Smooth muscle cell (in vitro differentiated cells): ENCODE measurements around the gene RAB44. TPM values are rescaled to one million over a fixed set of nuclear protein-coding genes. Genes with fewer than 3 reads are reported as not detected.

Source experiments
- DNase-seq: peaks from one replicate; lab custom pipeline; 2025; ENCODE audit not compliant: unreplicated experiment; lab: John Stamatoyannopoulos, UW
- H2AFZ ChIP-seq: fragments of 200-600 bp; sonication (generic); 2 replicates; pipeline ENCODE4 v1.6.0; 2016; ENCODE audit warnings: antibody characterized with exemption, low read depth, mild to moderate bottlenecking
- H3F3A ChIP-seq: fragments of 200-600 bp; sonication (generic); 2 replicates; pipeline ENCODE4 v1.6.0; 2017; ENCODE audit warnings: antibody characterized with exemption, low read depth
- H3K27ac ChIP-seq: fragments of 200-600 bp; sonication (generic); 2 replicates; pipeline ENCODE4 v1.5.1; 2016; ENCODE audit warnings: low read depth, mild to moderate bottlenecking
- H3K27me3 ChIP-seq: fragments of 200-600 bp; sonication (generic); 2 replicates; pipeline ENCODE4 v1.6.1; 2016; ENCODE audit warnings: low read depth, mild to moderate bottlenecking
- H3K36me3 ChIP-seq: fragments of 200-600 bp; sonication (generic); 2 replicates; pipeline ENCODE4 v1.5.1; 2016; ENCODE audit warnings: low read depth
- H3K4me1 ChIP-seq: fragments of 200-600 bp; sonication (generic); 2 replicates; pipeline ENCODE4 v1.5.1; 2016; ENCODE audit warnings: low read depth
- H3K4me2 ChIP-seq: fragments of 200-600 bp; sonication (generic); 2 replicates; pipeline ENCODE4 v1.6.0; 2016; ENCODE audit warnings: mild to moderate bottlenecking
- H3K4me3 ChIP-seq: fragments of 200-600 bp; sonication (generic); 2 replicates; pipeline ENCODE4 v1.5.1; 2016; ENCODE audit warnings: mild to moderate bottlenecking
- H3K79me2 ChIP-seq: fragments of 200-600 bp; sonication (generic); 2 replicates; pipeline ENCODE4 v1.6.0; 2016; ENCODE audit warnings: low read depth, mild to moderate bottlenecking
- H3K9ac ChIP-seq: fragments of 200-600 bp; sonication (generic); 2 replicates; pipeline ENCODE4 v1.6.0; 2016; ENCODE audit warnings: low read depth
- H3K9me3 ChIP-seq: fragments of 200-600 bp; sonication (generic); replicated peaks from 2 replicates; pipeline ENCODE4 v1.5.1; 2016; ENCODE audit warnings: low read depth
- H4K20me1 ChIP-seq: fragments of 200-600 bp; sonication (generic); 2 replicates; pipeline ENCODE4 v1.6.0; 2016; ENCODE audit warnings: low read depth
- WGBS: methylation state at CpG from one replicate; pipeline ENCODE4 v1.1.7; 2016; ENCODE audit warnings: low lambda C conversion rate; 5-methylcytosine and 5-hydroxymethylcytosine counted together
- polyA plus RNA-seq: library from polyadenylated mRNA; unstranded; fragments of >200 nt; fragmentation: Nextera tagmentation; extraction: Ambion mirVana; gene quantifications from 2 replicates; pipeline ENCODE4 v1.2.1, GENCODE V29; 2016
- total RNA-seq: library from RNA; depleted of rRNA; stranded (reverse); fragments of >200 nt; gene quantifications from 2 replicates; pipeline ENCODE4 v1.2.3, GENCODE V29; 2014
- TF ChIP-seq, protein P1 (sequence below): fragments of 200-600 bp; sonication (generic); IDR thresholded peaks from 2 replicates; pipeline ENCODE4 v1.5.1; 2017; ENCODE audit warnings: borderline replicate concordance, mild to moderate bottlenecking, antibody characterized with exemption; ENCODE audit not compliant: insufficient read depth, poor library complexity, severe bottlenecking

The RAB44 gene
- total and polyA plus RNA-seq, 2 experiments from 2014 or later: 0.03 TPM; not detected in 1

DNA sequence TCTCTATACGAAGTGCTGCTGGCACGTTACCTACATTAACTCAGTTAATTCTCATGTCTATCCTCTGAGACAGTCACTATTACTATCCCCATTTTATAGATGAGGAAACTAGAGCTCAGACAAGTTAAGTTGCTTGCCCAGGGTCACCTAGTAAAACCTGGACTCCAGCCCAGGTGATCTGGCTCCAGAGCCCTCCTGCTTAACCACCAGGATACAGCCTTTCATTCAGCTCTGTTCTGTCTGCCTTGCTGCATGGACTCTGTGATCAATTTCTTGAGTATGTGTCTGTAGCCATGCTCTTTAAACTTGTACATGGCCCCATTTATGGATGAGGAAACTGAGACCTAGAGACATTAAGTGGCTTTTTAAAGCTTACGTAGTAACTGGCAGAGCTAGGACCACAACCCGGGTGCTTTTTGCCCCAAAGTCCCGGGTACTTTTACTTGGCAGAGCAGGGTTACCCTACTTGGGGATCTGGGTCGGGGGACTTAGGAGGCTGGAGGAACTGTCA, 14.4 kb upstream of the RAB44 start:
- Histone ChIP-seq H3K4me2 (peak overlapping the region; percentile 98), H3K27me3 (no peaks in the 10 kb centered on the region), H3K4me1 (peaks cover 12% of the 10 kb centered on the region), H2AFZ (no peak overlapping the region), H3K9ac (peak overlapping the region; percentile 2), H3K9me3 (no peaks in the 10 kb centered on the region), H4K20me1 (peaks cover 97% of the 10 kb centered on the region), H3K36me3 (peaks cover 33% of the 10 kb centered on the region), H3K79me2 (peaks cover 65% of the 10 kb centered on the region), H3K4me3 (no peak overlapping the region), H3F3A (peaks cover 71% of the 10 kb centered on the region), H3K27ac (peak overlapping the region; percentile 70)
- TF ChIP-seq, protein P1, sequence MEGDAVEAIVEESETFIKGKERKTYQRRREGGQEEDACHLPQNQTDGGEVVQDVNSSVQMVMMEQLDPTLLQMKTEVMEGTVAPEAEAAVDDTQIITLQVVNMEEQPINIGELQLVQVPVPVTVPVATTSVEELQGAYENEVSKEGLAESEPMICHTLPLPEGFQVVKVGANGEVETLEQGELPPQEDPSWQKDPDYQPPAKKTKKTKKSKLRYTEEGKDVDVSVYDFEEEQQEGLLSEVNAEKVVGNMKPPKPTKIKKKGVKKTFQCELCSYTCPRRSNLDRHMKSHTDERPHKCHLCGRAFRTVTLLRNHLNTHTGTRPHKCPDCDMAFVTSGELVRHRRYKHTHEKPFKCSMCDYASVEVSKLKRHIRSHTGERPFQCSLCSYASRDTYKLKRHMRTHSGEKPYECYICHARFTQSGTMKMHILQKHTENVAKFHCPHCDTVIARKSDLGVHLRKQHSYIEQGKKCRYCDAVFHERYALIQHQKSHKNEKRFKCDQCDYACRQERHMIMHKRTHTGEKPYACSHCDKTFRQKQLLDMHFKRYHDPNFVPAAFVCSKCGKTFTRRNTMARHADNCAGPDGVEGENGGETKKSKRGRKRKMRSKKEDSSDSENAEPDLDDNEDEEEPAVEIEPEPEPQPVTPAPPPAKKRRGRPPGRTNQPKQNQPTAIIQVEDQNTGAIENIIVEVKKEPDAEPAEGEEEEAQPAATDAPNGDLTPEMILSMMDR: no peak
- 90% methylated on average over 6 of the region's 6 CpGs for WGBS
- DNase-seq: no peak

DNA sequence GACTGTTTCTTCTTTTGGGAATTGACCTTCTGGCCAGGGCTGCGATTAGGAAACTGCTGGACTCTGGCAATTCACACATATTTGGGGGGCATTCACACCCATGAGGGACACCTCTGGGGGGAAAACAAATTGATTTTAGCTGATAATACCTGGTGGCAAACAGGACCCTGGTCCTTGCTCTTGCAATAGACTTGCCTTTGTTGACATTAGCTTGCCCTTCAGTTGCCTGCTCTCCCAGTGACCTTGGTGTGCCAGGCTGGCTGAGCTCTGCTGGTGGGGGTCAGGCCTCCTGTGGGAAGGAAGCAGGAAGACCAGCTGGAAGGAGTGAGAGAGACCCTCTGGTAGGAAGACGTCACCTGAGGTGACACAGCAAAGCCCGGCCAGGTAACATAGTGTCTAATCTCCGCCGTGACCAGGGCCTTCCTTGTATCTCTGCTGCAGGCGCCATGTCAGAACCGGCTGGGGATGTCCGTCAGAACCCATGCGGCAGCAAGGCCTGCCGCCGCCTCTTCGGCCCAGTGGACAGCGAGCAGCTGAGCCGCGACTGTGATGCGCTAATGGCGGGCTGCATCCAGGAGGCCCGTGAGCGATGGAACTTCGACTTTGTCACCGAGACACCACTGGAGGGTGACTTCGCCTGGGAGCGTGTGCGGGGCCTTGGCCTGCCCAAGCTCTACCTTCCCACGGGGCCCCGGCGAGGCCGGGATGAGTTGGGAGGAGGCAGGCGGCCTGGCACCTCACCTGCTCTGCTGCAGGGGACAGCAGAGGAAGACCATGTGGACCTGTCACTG, 13.8 kb upstream of the RAB44 start:
- peaks cover 73% of the 10 kb centered on the region for H3F3A ChIP-seq
- H3K36me3 ChIP-seq: peaks cover 33% of the 10 kb centered on the region
- no peak overlapping the region for H3K9ac ChIP-seq
- H3K9me3 ChIP-seq: no peaks in the 10 kb centered on the region
- peak overlapping the region; percentile 98 for H3K4me2 ChIP-seq
- H3K79me2 ChIP-seq: peaks cover 63% of the 10 kb centered on the region
- H3K27ac ChIP-seq: peak overlapping the region; percentile 70
- H2AFZ ChIP-seq: no peak overlapping the region
- H3K4me3 ChIP-seq: no peak overlapping the region
- no peaks in the 10 kb centered on the region for H3K27me3 ChIP-seq
- H3K4me1 ChIP-seq: peaks cover 11% of the 10 kb centered on the region
- 99% methylated on average over 29 of the region's 29 CpGs for WGBS
- TF ChIP-seq, protein P1: no peak
- peaks cover 100% of the 10 kb centered on the region for H4K20me1 ChIP-seq
- DNase-seq: no peak

DNA sequence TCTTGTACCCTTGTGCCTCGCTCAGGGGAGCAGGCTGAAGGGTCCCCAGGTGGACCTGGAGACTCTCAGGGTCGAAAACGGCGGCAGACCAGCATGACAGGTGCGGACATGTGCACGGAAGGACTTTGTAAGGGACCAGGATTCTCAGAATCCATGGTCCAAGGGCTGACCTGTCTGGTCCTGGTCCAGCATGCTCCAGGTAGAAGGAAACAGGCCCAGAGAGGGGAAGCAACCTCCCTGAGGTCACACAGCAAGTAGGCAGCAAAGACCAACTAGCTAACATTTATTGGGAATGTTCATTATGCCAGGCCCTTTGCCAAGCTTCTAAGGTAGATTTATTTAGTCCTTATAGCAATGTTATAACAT, 13.2 kb upstream of the RAB44 start:
- H3K36me3 ChIP-seq: peaks cover 33% of the 10 kb centered on the region

More for the DNA sequence above, 13.2 kb upstream of the RAB44 start:
- peaks cover 57% of the 10 kb centered on the region for H3K79me2 ChIP-seq
- WGBS: 92% methylated on average over 6 of the region's 6 CpGs
- peaks cover 73% of the 10 kb centered on the region for H3F3A ChIP-seq
- peaks cover 11% of the 10 kb centered on the region for H3K4me1 ChIP-seq
- H3K27me3 ChIP-seq: no peaks in the 10 kb centered on the region
- H3K4me2 ChIP-seq: no peak overlapping the region
- H3K9me3 ChIP-seq: no peaks in the 10 kb centered on the region
- H4K20me1 ChIP-seq: peaks cover 100% of the 10 kb centered on the region
- TF ChIP-seq, protein P1: no peak
- no peak overlapping the region for H2AFZ ChIP-seq
- peak overlapping the region; percentile 45 for H3K27ac ChIP-seq
- H3K9ac ChIP-seq: no peak overlapping the region
- no peak for DNase-seq
- no peak overlapping the region for H3K4me3 ChIP-seq
